ENCODE results near the gene TTBK1. TPM values are rescaled to one million over a fixed set of nuclear protein-coding genes. Genes with fewer than 3 reads are reported as not detected.

The TTBK1 gene
- polyA plus RNA-seq, 2 of the 4 experiments (the other 2 are of a cell fraction) = 0.04 TPM; not detected in 1

- Histone ChIP-seq H3K9me3 (no peaks in the 10 kb centered on the region), H3K4me2 (no peak overlapping the region), H3K4me3 (no peak overlapping the region), H3K27ac (no peak overlapping the region), H3K4me1 (peaks cover 28% of the 10 kb centered on the region)
- ChIA-PET POLR2A (no interaction called here), CTCF (interaction anchor here (0.6 to 1.0 kb wide), 2 partner anchors 19 to 223 kb away, joined by 3 read pairs; no protein-coding TSS in a partner anchor)
- TF ChIP-seq HOXB13 (CRISPR knock-in tag; IDR thresholded peaks at IDR 0.05; ENCODE audit: low read depth) (no peak), GATA3 (IDR thresholded peaks at IDR 0.05; ENCODE audit: borderline replicate concordance) (no peak), ZSCAN20 (CRISPR knock-in tag; IDR thresholded peaks at IDR 0.05) (no peak), ZC3H11A (IDR thresholded peaks at IDR 0.05) (no peak), POLR2A (IDR thresholded peaks at IDR 0.05; ENCODE audit: low read length) (no peak), MAX (IDR thresholded peaks at IDR 0.05) (no peak), CBX8 (IDR thresholded peaks at IDR 0.05) (no peak), HEYL (CRISPR knock-in tag; IDR thresholded peaks at IDR 0.05) (no peak), MAFK (IDR thresholded peaks at IDR 0.05; ENCODE audit: partially characterized antibody) (no peak), JUN (IDR thresholded peaks at IDR 0.05) (no peak)
- FAIRE-seq (no peak), DNase-seq (ENCODE audit: low read depth in 1 of 2, low spot score in 1 of 2) (no peak), ATAC-seq (no peak)
- WGBS (ENCODE audit: missing lambda C conversion rate) = 47% methylated on average over 13 of the region's 32 CpGs
Observed at GRCh38 chr6:43282636-43283513, 39.6 kb downstream of the TTBK1 start.

- CTCF ChIA-PET = interaction anchor here (1.0 kb wide), 1 partner anchor 20 kb away, joined by 3 read pairs; no protein-coding TSS in a partner anchor
- POLR2A ChIA-PET = no interaction called here
Observed at GRCh38 chr6:43283514-43283901, 40.2 kb downstream of the TTBK1 start.

GRCh38 chr6:43283905-43284304, 40.6 kb downstream of the TTBK1 start:
- Histone ChIP-seq H3K4me2 (no peak overlapping the region), H3K9me3 (no peaks in the 10 kb centered on the region), H3K4me3 (no peak overlapping the region), H3K27ac (no peak overlapping the region), H3K4me1 (peaks cover 20% of the 10 kb centered on the region)
- CTCF ChIA-PET = no interaction called here
- no peak for ATAC-seq
- POLR2A ChIA-PET = no interaction called here
- no peak for TF ChIP-seq ZC3H11A (IDR thresholded peaks at IDR 0.05)
- DNase-seq (ENCODE audit: low read depth in 1 of 2, low spot score in 1 of 2) = no peak
- no peak for FAIRE-seq
- WGBS (ENCODE audit: missing lambda C conversion rate) = 82% methylated on average over 12 of the region's 27 CpGs

More at GRCh38 chr6:43283514-43283901, 40.2 kb downstream of the TTBK1 start:
- FAIRE-seq = no peak
- no peaks in the 10 kb centered on the region for H3K9me3 ChIP-seq
- no peak for ATAC-seq
- no peak for TF ChIP-seq HOXB5 (CRISPR knock-in tag; IDR thresholded peaks at IDR 0.05)
- TF ChIP-seq SMC3 (IDR thresholded peaks at IDR 0.05) = no peak
- TF ChIP-seq HDAC2 (IDR thresholded peaks at IDR 0.05) = no peak
- TF ChIP-seq GATA3 (IDR thresholded peaks at IDR 0.05; ENCODE audit: borderline replicate concordance) = no peak
- no peak for TF ChIP-seq TFCP2L1 (CRISPR knock-in tag; IDR thresholded peaks at IDR 0.05)
- no peak for TF ChIP-seq RARB (CRISPR knock-in tag; IDR thresholded peaks at IDR 0.05)
- peaks cover 24% of the 10 kb centered on the region for H3K4me1 ChIP-seq
- H3K4me3 ChIP-seq = no peak overlapping the region
- H3K27ac ChIP-seq = no peak overlapping the region
- WGBS (ENCODE audit: missing lambda C conversion rate) = 75% methylated on average over 9 of the region's 18 CpGs
- no peak overlapping the region for H3K4me2 ChIP-seq
- no peak for DNase-seq (ENCODE audit: low read depth in 1 of 2, low spot score in 1 of 2)

GRCh38 chr6:43284991-43285781, 41.9 kb downstream of the TTBK1 start:
- ChIA-PET POLR2A (no interaction called here), CTCF (no interaction called here)
- TF ChIP-seq HMGXB4 (CRISPR knock-in tag; IDR thresholded peaks at IDR 0.05; ENCODE audit: borderline replicate concordance) = no peak
- peaks cover 14% of the 10 kb centered on the region; the same call in 2 of the 3 replicates for H3K4me1 ChIP-seq
- 51% methylated on average over 29 of the region's 83 CpGs for WGBS (ENCODE audit: missing lambda C conversion rate)
- ATAC-seq = no peak
- peak overlapping the region; percentile 30; the same call in 1 of the 3 replicates for H3K4me2 ChIP-seq
- no peak for FAIRE-seq
- H3K27ac ChIP-seq = no peak overlapping the region; a peak in 1 of 6 replicates
- H3K9me3 ChIP-seq = no peaks in the 10 kb centered on the region
- H3K4me3 ChIP-seq = no peak overlapping the region
- DNase-seq (ENCODE audit: low read depth in 1 of 2, low spot score in 1 of 2) = no peak

All from A549 (cell line).